WERI-Rb-1 (cell line): ENCODE results near the gene TSHZ2.

Source experiments
- DNase-seq: peaks from one replicate; pipeline ENCODE4 v3.0.0-alpha.2; 2020
- H3K27ac ChIP-seq: fragments of 250-450 bp; sonication (Bioruptor Pico); 2 replicates; pipeline ENCODE4 v1.5.1; 2020; ENCODE audit warnings: mild to moderate bottlenecking, moderate library complexity
- H3K27me3 ChIP-seq: fragments of 250-450 bp; sonication (Bioruptor Pico); 2 replicates; pipeline ENCODE4 v1.5.1; 2021; ENCODE audit warnings: mild to moderate bottlenecking, low read depth, moderate library complexity; ENCODE audit not compliant: insufficient read depth, severe bottlenecking
- H3K36me3 ChIP-seq: fragments of 250-450 bp; sonication (Bioruptor Pico); 2 replicates; pipeline ENCODE4 v1.5.1; 2020; ENCODE audit warnings: mild to moderate bottlenecking, moderate library complexity
- H3K4me3 ChIP-seq: 2 replicates; pipeline ENCODE4 v1.5.1; 2011; ENCODE audit warnings: low read depth, mild to moderate bottlenecking, control low read depth, low read length
- H3K9me3 ChIP-seq: fragments of 250-450 bp; sonication (Bioruptor Pico); 2 replicates; pipeline ENCODE4 v1.5.1; 2021; ENCODE audit warnings: mild to moderate bottlenecking, moderate library complexity; ENCODE audit not compliant: severe bottlenecking
- TF ChIP-seq, protein P1 (sequence below): IDR thresholded peaks from 2 replicates; pipeline ENCODE4 v1.5.1; 2011; ENCODE audit warnings: low read depth, mild to moderate bottlenecking, control low read depth, inconsistent platforms, low read length

The TSHZ2 gene

DNA sequence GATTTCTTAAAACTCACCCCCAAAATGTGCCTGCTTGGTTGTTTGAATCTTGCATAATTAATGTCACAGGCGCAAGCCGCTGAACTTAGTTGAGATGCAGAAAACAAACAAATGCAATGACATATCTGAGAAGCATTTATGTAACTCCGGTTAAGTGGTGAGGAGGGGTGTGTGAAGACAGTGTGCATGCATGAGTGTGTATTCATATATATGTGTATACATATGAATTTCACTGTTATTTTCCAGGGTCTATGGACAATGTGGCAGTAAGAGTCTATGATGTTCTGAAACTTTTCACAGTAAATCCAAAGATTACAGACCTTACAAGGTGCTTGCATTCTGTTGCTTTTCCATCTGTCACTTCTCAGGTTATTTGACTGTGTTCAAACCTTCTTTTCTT is 518.5 kb downstream of the TSHZ2 start:
- Histone ChIP-seq H3K4me3 (no peak overlapping the region), H3K27me3 (peaks cover 33% of the 10 kb centered on the region), H3K36me3 (no peaks in the 10 kb centered on the region), H3K27ac (no peak overlapping the region), H3K9me3 (no peaks in the 10 kb centered on the region)
- TF ChIP-seq, protein P1, sequence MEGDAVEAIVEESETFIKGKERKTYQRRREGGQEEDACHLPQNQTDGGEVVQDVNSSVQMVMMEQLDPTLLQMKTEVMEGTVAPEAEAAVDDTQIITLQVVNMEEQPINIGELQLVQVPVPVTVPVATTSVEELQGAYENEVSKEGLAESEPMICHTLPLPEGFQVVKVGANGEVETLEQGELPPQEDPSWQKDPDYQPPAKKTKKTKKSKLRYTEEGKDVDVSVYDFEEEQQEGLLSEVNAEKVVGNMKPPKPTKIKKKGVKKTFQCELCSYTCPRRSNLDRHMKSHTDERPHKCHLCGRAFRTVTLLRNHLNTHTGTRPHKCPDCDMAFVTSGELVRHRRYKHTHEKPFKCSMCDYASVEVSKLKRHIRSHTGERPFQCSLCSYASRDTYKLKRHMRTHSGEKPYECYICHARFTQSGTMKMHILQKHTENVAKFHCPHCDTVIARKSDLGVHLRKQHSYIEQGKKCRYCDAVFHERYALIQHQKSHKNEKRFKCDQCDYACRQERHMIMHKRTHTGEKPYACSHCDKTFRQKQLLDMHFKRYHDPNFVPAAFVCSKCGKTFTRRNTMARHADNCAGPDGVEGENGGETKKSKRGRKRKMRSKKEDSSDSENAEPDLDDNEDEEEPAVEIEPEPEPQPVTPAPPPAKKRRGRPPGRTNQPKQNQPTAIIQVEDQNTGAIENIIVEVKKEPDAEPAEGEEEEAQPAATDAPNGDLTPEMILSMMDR = no peak
- DNase-seq = no peak

DNA sequence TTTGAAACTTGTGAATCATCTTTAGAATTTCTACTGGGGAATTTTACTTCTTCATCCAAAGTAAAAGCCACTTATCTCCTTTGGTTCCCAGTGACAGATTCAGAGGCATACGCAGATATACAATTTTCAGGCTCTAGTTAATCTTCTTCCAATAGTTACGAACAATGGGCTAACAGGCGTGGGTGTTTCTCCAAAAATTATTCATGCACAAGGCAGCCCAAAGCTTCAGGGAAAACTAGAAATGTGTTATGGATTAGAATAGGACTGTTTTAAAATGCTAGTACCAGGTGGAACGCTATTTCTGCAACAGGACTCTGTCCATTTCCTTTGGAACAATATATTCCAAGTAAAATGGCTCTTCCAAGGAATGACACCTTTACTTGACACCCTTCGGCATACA is 519.3 kb downstream of the TSHZ2 start:
- Histone ChIP-seq H3K4me3 (no peak overlapping the region), H3K27ac (no peak overlapping the region), H3K27me3 (peaks cover 26% of the 10 kb centered on the region), H3K9me3 (no peaks in the 10 kb centered on the region), H3K36me3 (no peaks in the 10 kb centered on the region)
- DNase-seq = no peak
- TF ChIP-seq, protein P1 = no peak

DNA sequence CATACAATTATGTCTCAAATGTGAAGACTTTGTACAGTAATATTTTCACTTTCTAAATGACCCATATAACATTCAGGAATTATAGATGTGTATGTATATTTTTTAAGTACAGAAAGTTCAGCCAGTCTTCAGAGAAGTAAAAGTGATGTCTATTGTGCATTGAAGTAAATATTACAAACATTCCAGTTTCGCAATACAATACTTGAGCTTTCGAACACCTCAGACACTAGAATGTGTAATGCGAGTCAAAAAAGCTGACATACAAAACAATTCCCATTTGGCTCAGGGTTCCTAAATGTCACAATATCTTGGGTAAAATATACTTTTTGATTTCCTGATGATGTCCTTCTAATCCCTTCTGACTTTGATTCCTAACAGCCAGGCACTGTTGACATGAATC is 520.1 kb downstream of the TSHZ2 start:
- no peaks in the 10 kb centered on the region for H3K9me3 ChIP-seq
- H3K27me3 ChIP-seq = peaks cover 25% of the 10 kb centered on the region
- TF ChIP-seq, protein P1 = no peak
- no peak overlapping the region for H3K27ac ChIP-seq
- no peaks in the 10 kb centered on the region for H3K36me3 ChIP-seq
- DNase-seq = no peak
- H3K4me3 ChIP-seq = no peak overlapping the region

DNA sequence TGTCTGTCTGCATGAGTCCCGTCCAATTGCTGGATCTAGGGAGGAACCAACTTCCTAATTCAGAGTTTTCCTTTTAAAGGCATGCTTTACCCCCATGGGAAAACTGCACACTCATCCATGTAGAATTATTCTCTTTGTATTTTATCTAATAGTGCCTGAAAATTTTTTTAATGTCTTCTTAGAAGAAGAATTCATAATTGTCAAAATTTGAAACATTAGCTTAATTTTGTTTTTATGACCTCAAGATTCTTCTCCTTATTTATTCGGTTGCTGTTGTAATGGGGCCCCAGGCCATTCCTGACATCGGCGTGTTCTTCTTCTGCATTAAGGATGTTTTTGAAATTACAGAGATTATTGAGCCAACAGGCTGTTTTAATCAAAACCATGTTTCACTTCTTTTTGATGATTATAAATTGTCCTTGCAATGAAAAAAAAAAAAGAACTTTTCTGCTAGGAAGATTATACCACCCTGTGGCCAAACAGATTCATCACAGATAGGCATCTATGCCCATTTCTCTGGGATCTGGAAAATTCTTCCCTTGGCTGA is 521.2 kb downstream of the TSHZ2 start:
- Histone ChIP-seq H3K9me3 (no peaks in the 10 kb centered on the region), H3K36me3 (no peaks in the 10 kb centered on the region), H3K27me3 (peaks cover 13% of the 10 kb centered on the region), H3K27ac (no peak overlapping the region), H3K4me3 (no peak overlapping the region)
- no peak for DNase-seq
- TF ChIP-seq, protein P1 = no peak

DNA sequence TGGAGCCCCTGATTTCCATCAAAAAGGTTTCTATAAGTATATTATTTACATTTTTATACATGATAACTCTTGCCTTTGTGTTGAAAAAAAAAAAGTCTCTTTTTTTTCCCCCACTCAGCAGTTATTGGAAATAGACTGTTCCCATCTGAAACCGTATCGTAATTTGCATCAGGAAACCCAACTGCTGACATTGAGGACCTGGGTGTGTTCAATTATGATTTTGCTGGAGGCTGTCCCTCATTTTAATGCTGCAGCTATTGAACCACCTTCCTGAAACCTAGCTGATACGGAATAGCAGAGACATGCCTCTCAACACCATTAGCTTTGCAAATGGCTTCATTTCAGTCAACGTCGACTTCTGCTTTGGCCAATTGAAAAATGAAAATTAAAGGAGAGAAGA is 522.6 kb downstream of the TSHZ2 start:
- no peaks in the 10 kb centered on the region for H3K9me3 ChIP-seq
- DNase-seq = no peak
- H3K27ac ChIP-seq = no peak overlapping the region
- no peaks in the 10 kb centered on the region for H3K36me3 ChIP-seq
- no peak overlapping the region for H3K4me3 ChIP-seq
- H3K27me3 ChIP-seq = no peaks in the 10 kb centered on the region
- TF ChIP-seq, protein P1 = no peak

DNA sequence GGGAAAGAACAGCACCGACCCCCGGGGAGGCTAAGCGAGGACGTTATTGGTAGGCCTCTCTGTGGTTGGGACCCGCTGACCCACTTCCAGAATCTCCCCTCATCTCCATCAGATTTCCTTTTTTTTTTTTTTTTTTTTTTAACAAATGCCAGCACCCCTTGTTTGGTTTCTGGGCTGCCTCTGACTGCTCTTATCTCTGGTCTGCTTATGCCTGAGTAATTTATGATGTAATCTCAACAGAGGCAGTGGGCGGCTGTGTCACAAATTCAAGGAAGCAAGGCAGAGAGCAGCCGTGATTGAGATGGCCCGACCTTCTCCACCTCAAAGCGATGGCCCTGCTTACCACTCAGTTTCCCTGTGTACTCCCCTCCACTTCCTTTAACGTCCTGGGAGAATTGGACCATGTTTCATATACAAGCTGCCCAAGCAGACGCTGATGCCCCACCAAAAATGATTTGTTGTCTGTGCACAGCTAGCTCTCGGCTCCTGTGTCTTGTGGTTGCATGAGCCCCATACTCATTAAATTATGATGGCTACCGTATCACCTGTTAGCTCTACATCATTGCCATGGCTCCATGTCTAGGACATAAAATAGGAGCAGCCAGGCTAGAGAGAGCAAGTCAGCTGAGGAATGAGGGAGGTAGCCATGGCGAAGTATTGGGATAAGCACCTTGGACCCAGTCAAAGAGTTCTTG is 523.4 kb downstream of the TSHZ2 start:
- no peak for DNase-seq
- Histone ChIP-seq H3K36me3 (no peaks in the 10 kb centered on the region), H3K4me3 (no peak overlapping the region), H3K27ac (no peak overlapping the region), H3K9me3 (no peaks in the 10 kb centered on the region), H3K27me3 (no peaks in the 10 kb centered on the region)
- TF ChIP-seq, protein P1 = no peak
